ENCODE data around the gene AGBL3.

DNA sequence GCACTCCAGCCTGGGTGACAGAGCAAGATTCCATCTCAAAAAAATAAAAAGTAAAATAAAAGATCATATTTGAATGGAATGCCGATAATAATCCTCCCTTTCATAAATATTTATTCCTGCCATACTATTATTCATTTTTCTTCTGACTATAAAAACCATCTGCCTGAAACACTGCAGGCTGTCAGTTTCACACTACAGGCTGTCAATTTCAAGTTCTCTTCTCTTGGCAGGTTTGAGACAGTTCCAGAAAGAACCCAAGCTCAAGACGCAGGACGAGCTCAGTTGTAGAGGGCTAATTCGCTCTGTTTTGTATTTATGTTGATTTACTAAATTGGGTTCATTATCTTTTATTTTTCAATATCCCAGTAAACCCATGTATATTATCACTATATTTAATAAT, 18.2 kb upstream of the AGBL3 start:
- TF ChIP-seq, protein P1, sequence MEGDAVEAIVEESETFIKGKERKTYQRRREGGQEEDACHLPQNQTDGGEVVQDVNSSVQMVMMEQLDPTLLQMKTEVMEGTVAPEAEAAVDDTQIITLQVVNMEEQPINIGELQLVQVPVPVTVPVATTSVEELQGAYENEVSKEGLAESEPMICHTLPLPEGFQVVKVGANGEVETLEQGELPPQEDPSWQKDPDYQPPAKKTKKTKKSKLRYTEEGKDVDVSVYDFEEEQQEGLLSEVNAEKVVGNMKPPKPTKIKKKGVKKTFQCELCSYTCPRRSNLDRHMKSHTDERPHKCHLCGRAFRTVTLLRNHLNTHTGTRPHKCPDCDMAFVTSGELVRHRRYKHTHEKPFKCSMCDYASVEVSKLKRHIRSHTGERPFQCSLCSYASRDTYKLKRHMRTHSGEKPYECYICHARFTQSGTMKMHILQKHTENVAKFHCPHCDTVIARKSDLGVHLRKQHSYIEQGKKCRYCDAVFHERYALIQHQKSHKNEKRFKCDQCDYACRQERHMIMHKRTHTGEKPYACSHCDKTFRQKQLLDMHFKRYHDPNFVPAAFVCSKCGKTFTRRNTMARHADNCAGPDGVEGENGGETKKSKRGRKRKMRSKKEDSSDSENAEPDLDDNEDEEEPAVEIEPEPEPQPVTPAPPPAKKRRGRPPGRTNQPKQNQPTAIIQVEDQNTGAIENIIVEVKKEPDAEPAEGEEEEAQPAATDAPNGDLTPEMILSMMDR (IDR thresholded peaks at IDR 0.05): no peak
- TF ChIP-seq POLR2A (IDR thresholded peaks at IDR 0.05): no peak
- no peak for TF ChIP-seq EP300 (IDR thresholded peaks at IDR 0.05)

All from ovary (tissue), 3 donors.